Esophagus squamous epithelium (tissue), 4 donors: Measurements from ENCODE around the gene ERC1.

Source experiments
- CTCF ChIP-seq, 6 experiments: fragments of 450-650 bp in 4 of 6; fragments of 200-600 bp in 2 of 6; sonication (generic) in 2 of 6; IDR thresholded peaks; one replicate each; pipeline ENCODE4 v1.5.1; 2016 to 2019; ENCODE audit warnings: antibody characterized with exemption in 6 of 6, mild to moderate bottlenecking in 4 of 6, moderate library complexity in 4 of 6
- POLR2A ChIP-seq, 4 donors: fragments of 450-650 bp; IDR thresholded peaks; one replicate each; pipeline ENCODE4 v1.6.1; 2017; ENCODE audit warnings: antibody characterized with exemption in 4 of 4, mild to moderate bottlenecking in 4 of 4, moderate library complexity in 3 of 4

- TF ChIP-seq CTCF (IDR thresholded peaks at IDR 0.05) (no peak), POLR2A (IDR thresholded peaks at IDR 0.05) (no peak)
Observed at GRCh38 chr12:981176-981828, 9.7 kb upstream of the ERC1 start.
